ENCODE data around the gene MLNR. TPM values are rescaled to one million over a fixed set of nuclear protein-coding genes. Genes with fewer than 3 reads are reported as not detected.

Gene MLNR
- total RNA-seq, 4 donors from 2014 or later: not detected

DNA sequence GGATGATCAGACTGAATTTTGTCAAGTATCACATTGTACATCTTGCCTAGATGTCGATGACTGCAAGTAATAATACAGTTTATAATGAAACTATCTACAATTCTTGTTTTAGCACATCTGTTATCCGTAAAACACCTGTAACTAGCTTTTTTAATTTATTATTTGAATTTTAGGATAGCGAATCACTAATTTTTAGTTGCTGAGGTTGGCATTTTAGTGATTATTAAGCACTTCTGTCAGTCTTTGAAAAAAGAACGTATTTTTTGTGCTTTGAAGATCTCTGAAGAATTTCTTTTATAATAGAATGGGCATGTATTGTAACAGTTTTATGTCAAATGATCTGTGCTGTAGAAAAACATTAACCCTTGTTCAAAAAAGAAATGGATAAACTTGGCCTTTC lies 11.5 kb upstream of the MLNR start:
- TF ChIP-seq, protein P1, sequence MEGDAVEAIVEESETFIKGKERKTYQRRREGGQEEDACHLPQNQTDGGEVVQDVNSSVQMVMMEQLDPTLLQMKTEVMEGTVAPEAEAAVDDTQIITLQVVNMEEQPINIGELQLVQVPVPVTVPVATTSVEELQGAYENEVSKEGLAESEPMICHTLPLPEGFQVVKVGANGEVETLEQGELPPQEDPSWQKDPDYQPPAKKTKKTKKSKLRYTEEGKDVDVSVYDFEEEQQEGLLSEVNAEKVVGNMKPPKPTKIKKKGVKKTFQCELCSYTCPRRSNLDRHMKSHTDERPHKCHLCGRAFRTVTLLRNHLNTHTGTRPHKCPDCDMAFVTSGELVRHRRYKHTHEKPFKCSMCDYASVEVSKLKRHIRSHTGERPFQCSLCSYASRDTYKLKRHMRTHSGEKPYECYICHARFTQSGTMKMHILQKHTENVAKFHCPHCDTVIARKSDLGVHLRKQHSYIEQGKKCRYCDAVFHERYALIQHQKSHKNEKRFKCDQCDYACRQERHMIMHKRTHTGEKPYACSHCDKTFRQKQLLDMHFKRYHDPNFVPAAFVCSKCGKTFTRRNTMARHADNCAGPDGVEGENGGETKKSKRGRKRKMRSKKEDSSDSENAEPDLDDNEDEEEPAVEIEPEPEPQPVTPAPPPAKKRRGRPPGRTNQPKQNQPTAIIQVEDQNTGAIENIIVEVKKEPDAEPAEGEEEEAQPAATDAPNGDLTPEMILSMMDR (IDR thresholded peaks at IDR 0.05; ENCODE audit: low read depth): no peak

DNA sequence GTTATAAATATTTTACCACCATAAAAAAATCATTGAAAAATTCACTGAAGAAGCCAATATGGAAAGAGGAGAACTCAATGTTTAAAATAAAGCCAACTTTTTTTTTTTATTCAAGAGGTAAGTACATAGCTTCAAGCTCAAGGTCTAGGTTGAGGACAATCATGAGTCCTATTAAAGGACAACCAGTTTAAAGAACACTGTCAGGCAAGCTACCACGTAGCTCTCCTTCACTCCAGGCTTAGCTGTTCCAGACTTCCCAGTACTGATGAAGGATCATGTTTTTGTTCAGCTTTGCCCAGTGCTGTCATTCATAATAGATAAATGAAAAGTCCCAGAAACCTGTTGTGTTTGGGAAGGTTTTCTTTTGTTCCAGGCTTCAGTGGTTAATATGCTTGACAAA lies 10.0 kb upstream of the MLNR start:
- TF ChIP-seq, protein P1 (IDR thresholded peaks at IDR 0.05; ENCODE audit: low read depth): no peak

DNA sequence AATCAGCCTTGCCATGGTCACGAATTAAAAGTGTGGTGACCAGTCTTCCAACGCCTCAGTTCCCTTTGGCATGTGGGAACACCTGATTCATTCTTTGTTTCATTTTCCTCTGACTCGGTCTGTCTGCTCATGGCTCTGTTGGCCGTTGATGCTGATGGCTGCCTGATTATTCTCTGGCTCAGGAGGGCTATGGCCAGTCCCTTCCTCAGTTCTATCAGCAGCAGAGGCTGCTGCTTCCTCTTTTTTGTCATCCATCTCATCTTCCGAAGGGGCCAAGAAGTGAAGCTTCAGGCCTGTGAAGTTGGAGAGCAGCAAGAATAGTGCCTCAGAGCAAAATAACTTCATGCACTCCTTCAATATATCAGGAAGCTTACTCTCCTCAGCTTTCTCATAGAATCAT lies 9.5 kb upstream of the MLNR start:
- TF ChIP-seq, protein P1 (IDR thresholded peaks at IDR 0.05; ENCODE audit: low read depth): no peak

DNA sequence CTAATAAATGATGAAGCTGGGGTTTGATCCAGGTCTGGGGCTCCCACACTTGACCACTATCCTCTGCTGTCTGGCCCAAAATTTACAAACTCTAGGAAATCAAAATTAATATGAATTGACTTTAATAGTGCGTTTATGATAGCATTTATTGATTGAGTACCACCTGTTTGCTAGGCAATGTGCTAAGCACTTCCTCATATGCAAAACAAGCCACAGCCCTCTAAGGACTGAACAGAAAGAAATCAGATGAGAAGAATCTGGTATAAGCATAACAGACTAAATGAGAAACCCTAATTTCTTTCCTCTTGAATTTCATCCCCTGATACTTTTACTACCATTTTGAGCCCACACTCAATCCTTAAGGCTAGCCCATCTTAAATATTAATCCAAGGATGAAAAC lies 6.6 kb upstream of the MLNR start:
- TF ChIP-seq, protein P1 (IDR thresholded peaks at IDR 0.05; ENCODE audit: low read depth): no peak

DNA sequence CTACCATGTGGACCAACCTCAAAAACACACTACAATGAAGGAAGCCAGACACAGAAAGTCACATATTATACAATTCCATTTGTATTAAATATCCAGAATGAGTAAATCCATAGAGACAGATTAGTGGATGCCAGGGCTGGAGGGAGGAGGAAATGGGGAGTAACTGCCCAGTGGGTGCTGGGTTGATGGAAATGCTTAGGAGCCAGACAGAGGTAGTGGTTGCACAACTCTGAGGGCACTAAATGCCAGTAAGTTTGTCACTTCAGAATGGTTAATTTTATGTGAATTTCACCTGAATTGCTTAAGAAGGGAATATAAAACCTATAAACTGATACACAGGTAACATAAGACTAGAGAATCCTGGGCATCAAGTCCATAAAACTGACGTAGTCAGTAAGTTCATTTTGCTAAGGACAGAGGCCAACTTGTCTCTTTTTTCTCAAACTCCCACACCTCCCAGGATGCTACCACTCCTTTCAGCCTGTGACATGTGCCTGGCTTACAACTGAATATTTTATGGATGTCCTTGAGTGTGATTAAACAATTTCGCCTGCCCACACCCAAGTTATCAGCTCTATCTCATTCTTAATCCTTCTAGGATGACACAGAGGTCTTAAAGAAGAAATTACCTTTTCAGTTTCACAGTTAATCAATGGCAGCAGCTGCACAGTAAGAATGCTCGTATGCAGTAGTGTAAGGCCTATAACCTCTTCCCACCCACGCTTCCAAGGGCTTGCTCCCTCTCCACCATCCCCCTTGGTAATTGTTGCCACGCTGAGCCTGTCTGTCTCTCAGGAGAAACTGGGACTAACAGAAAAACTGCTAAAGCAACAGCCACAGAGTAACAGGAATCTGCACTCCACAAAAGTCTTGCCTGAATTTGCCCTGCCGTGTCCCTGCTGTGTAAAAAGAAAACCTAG lies 5.9 kb upstream of the MLNR start:
- TF ChIP-seq, protein P1 (IDR thresholded peaks at IDR 0.05; ENCODE audit: low read depth): no peak

DNA sequence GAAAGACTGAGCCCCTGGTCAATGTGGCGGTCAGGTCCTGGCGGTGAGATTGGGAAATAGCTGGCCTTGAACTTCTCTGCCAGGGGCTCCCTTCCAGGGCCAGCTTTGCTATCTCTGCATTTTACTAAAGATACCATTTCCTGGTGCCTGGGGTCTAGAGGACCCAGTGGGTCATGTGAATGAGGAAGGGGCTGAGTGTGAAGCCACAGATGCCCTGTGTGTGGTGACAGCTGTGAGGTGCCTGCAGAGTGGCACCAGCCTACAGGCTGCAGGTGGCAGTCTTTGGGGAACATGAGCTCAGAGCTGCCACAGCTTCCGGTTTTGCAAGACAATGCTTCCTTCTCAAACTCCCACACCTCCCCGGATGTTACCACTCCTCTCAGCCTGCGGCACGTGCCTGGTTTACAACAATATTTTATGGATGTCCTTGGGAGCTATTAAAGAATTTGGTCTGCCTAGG lies 5.2 kb upstream of the MLNR start:
- TF ChIP-seq, protein P1 (IDR thresholded peaks at IDR 0.05; ENCODE audit: low read depth): no peak

DNA sequence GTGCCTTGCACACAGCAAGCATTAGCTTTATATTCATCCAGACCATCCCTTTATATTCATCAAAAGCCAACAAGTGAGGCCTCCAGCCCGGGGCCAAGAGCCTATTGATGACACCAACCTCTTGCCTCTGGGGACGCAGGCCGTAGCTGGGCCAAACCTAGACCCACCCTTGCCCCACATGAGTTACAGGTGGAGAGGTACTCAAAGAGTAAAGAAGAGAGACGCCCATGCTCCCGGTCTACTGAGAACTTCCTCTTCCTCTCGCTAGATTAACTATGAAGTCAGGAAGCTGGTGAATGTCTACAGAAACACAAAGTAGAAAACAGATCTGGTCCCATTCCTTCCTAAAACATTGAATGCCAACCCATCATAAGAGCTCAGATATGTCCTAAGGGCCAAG lies 3.8 kb upstream of the MLNR start:
- TF ChIP-seq, protein P1 (IDR thresholded peaks at IDR 0.05; ENCODE audit: low read depth): no peak
